Ovary (tissue), 9 donors: ENCODE results near the gene MAP2K5. TPM values are rescaled to one million over a fixed set of nuclear protein-coding genes. Genes with fewer than 3 reads are reported as not detected.

Experiments
- DNase-seq, 5 donors: peaks; one replicate each; pipeline ENCODE4 v3.0.0-alpha.2; 2019 to 2020
- H3K27ac ChIP-seq, 2 donors: fragments of 200-600 bp; one replicate each; pipeline versions ENCODE4 v1.5.1 to v1.8.0; 2019 to 2022
- H3K27me3 ChIP-seq: fragments of 200-600 bp; one replicate; pipeline ENCODE4 v1.8.0; 2022
- H3K36me3 ChIP-seq: fragments of 200-600 bp; sonication (generic); one replicate; pipeline ENCODE4 v1.5.1; 2019
- H3K4me1 ChIP-seq: one replicate; pipeline ENCODE4 v1.8.1; 2013; ENCODE audit warnings: mild to moderate bottlenecking, moderate library complexity; ENCODE audit not compliant: insufficient read depth
- H3K4me3 ChIP-seq: fragments of 200-600 bp; sonication (generic); one replicate; pipeline ENCODE4 v1.5.1; 2017
- H3K9me3 ChIP-seq, 2 donors: fragments of 200-600 bp in 1 of 2; sonication (generic) in 1 of 2; one replicate each; pipeline versions ENCODE4 v1.5.1 to v1.8.1; 2013 to 2019; ENCODE audit warnings: mild to moderate bottlenecking in 1 of 2, moderate library complexity in 1 of 2
- CTCF ChIP-seq, 3 donors: fragments of 450-650 bp in 2 of 3; fragments of 200-600 bp in 1 of 3; IDR thresholded peaks; one replicate each; pipeline versions ENCODE4 v1.5.1 to v1.8.0; 2016 to 2022; ENCODE audit warnings: antibody characterized with exemption in 3 of 3, mild to moderate bottlenecking in 1 of 3
- EP300 ChIP-seq: sonication (generic); formaldehyde crosslinking; IDR thresholded peaks from one replicate; pipeline ENCODE4 v1.6.1; 2017; ENCODE audit warnings: antibody characterized with exemption
- POLR2A ChIP-seq: fragments of 450-650 bp; IDR thresholded peaks from one replicate; pipeline ENCODE4 v1.6.1; 2017; ENCODE audit warnings: antibody characterized with exemption, mild to moderate bottlenecking, moderate library complexity
- WGBS, 3 donors: extraction: QIAGEN DNeasy Blood & Tissue Kit in 1 of 3; methylation state at CpG; one replicate each; pipeline versions ENCODE4 v1.1.5 to v1.1.7; 2013 to 2017; 5-methylcytosine and 5-hydroxymethylcytosine counted together
- intact Hi-C, 4 donors: fragments of 100-400 bp; cut with DNase I; formaldehyde crosslinking; loops; one replicate each; pipeline versions ENCODE4 v1.11.0 to v1.15.1; 2022 to 2023
- polyA plus RNA-seq, 2 donors: library from polyadenylated mRNA; stranded (reverse); fragments of 200-250 nt in 1 of 2; fragments of 350-450 nt in 1 of 2; fragmentation: Illumina TruSeq in 1 of 2; extraction: RNeasy Lipid Tissue Mini Kit (QIAGEN cat#74804) in 1 of 2; gene quantifications; one replicate each; pipeline ENCODE4 v1.2.3, GENCODE V29; 2013 to 2014
- total RNA-seq, 7 donors: library from RNA; depleted of rRNA in 2 of 7; stranded (reverse); fragments of >200 nt in 2 of 7; fragmentation: NEBNext Ultra II Directional in 3 of 7; extraction: Animal tissue kit (Norgen Biotek cat#: 25700) in 3 of 7; gene quantifications; one replicate each; pipeline versions ENCODE4 v1.1.0 to v1.2.4, GENCODE V29; 2016 to 2023
- donor health status: DM: no; HTN: no; CAD: no; lungs with moderate emphysema.
- donor health status: DM: no; HTN: no; CAD: no.
- donor health status: Bipolar disorder and iron deficiency.
- donor health status: DM: yes; HTN: yes; CAD: no.
- donor health status: DM: no; HTN: no; CAD: no.
- donor health status: DM: yes; HTN: yes; CAD: no.

MAP2K5 gene
- total and polyA plus RNA-seq, 9 donors: 4.0 to 39.8 (median 23.2) TPM

- intact Hi-C loops: no loop called here
- TF ChIP-seq POLR2A (no peak), CTCF (IDR thresholded peaks at IDR 0.05) (no peak), EP300 (no peak)
- Histone ChIP-seq H3K4me1 (no peaks in the 10 kb centered on the region), H3K27me3 (no peaks in the 10 kb centered on the region), H3K36me3 (no peaks in the 10 kb centered on the region), H3K4me3 (no peak overlapping the region), H3K27ac (no peak overlapping the region), H3K9me3 (no peaks in the 10 kb centered on the region)
- no peak for DNase-seq
- 38 to 56% (median 52%) methylated on average over 7 of the region's 7 CpGs for whole genome bisulfite sequencing, 3 donors
These were observed 228.8 kb downstream of the MAP2K5 start for GRCh38 chr15:67771189-67771800.

- no peak for TF ChIP-seq CTCF (IDR thresholded peaks at IDR 0.05)
- TF ChIP-seq EP300: no peak
- no peak for TF ChIP-seq POLR2A
- Histone ChIP-seq H3K27ac (no peak overlapping the region), H3K4me1 (no peaks in the 10 kb centered on the region), H3K4me3 (no peak overlapping the region), H3K27me3 (no peaks in the 10 kb centered on the region), H3K36me3 (no peaks in the 10 kb centered on the region), H3K9me3 (no peaks in the 10 kb centered on the region)
- DNase-seq: no peak
- 96 to 98% (median 97%) methylated on average over 3 of the region's 3 CpGs for WGBS, 3 donors
- intact Hi-C loops: no loop called here
These were observed 232.1 kb downstream of the MAP2K5 start for GRCh38 chr15:67774626-67775025.

GRCh38 chr15:67775250-67775649 is 232.7 kb downstream of the MAP2K5 start:
- H3K4me3 ChIP-seq: no peak overlapping the region
- WGBS, 3 donors: 83 to 87% (median 84%) methylated on average over 2 of the region's 2 CpGs
- H3K36me3 ChIP-seq: no peaks in the 10 kb centered on the region
- no peaks in the 10 kb centered on the region for H3K4me1 ChIP-seq
- no peaks in the 10 kb centered on the region for H3K27me3 ChIP-seq
- intact Hi-C loops: no loop called here
- no peak overlapping the region for H3K27ac ChIP-seq
- no peaks in the 10 kb centered on the region for H3K9me3 ChIP-seq
- no peak for DNase-seq
- no peak for TF ChIP-seq EP300
- TF ChIP-seq POLR2A: no peak
- TF ChIP-seq CTCF (IDR thresholded peaks at IDR 0.05): no peak

GRCh38 chr15:67775998-67776397 is 233.5 kb downstream of the MAP2K5 start:
- no peaks in the 10 kb centered on the region for H3K9me3 ChIP-seq

More at GRCh38 chr15:67775998-67776397, 233.5 kb downstream of the MAP2K5 start:
- Histone ChIP-seq H3K27ac (no peak overlapping the region), H3K36me3 (no peaks in the 10 kb centered on the region), H3K4me1 (no peaks in the 10 kb centered on the region), H3K4me3 (no peak overlapping the region), H3K27me3 (no peaks in the 10 kb centered on the region)
- intact Hi-C loops: no loop called here
- TF ChIP-seq POLR2A (no peak), EP300 (no peak), CTCF (IDR thresholded peaks at IDR 0.05) (no peak)
- no peak for DNase-seq
- WGBS, 3 donors: 95 to 100% (median 96%) methylated on average over 3 of the region's 3 CpGs
